Peyer's patch (tissue), 4 donors: Measurements from ENCODE around the gene UBE2D2. TPM values are rescaled to one million over a fixed set of nuclear protein-coding genes. Genes with fewer than 3 reads are reported as not detected.
"Not testable (repeated sequence)": the region's sequence is repeated elsewhere in the genome, so short reads cannot be mapped to it uniquely, and the experiment has no call there.

ENCODE experiments used
- DNase-seq, 3 donors: peaks; one replicate each; pipeline ENCODE4 v3.0.0-alpha.2; 2017 to 2019
- H3K27ac ChIP-seq, 4 donors: fragments of 200-600 bp; sonication (generic); one replicate each; pipeline ENCODE4 v1.5.1; 2016 to 2019
- H3K27me3 ChIP-seq, 2 donors: fragments of 200-600 bp; sonication (generic); one replicate each; pipeline ENCODE4 v1.5.1; 2019
- H3K36me3 ChIP-seq, 3 donors: fragments of 200-600 bp; sonication (generic); one replicate each; pipeline ENCODE4 v1.5.1; 2016 to 2019
- H3K4me1 ChIP-seq, 4 donors: fragments of 200-600 bp; sonication (generic); one replicate each; pipeline ENCODE4 v1.5.1; 2016 to 2019
- H3K4me3 ChIP-seq, 4 donors: fragments of 200-600 bp; sonication (generic); 1 replicate in 3 of 4; 2 replicates in 1 of 4; pipeline ENCODE4 v1.5.1; 2016 to 2019; ENCODE audit warnings: mild to moderate bottlenecking in 1 of 4
- H3K9me3 ChIP-seq, 4 donors: fragments of 200-600 bp; sonication (generic); one replicate each; pipeline ENCODE4 v1.5.1; 2016 to 2019; ENCODE audit warnings: mild to moderate bottlenecking in 1 of 4
- CTCF ChIP-seq, 6 experiments: fragments of 450-650 bp in 4 of 6; fragments of 200-600 bp in 2 of 6; sonication (generic) in 1 of 6; IDR thresholded peaks; one replicate each; pipeline ENCODE4 v1.5.1; 2017 to 2019; ENCODE audit warnings: antibody characterized with exemption in 6 of 6, mild to moderate bottlenecking in 3 of 6, moderate library complexity in 1 of 6
- POLR2A ChIP-seq, 2 donors: fragments of 450-650 bp; IDR thresholded peaks; one replicate each; pipeline ENCODE4 v1.5.1; 2017; ENCODE audit warnings: antibody characterized with exemption in 2 of 2, mild to moderate bottlenecking in 2 of 2, moderate library complexity in 2 of 2
- total RNA-seq, 4 donors: library from RNA; depleted of rRNA; stranded (reverse); fragments of >200 nt; gene quantifications; one replicate each; pipeline ENCODE4 v1.1.0, GENCODE V29; 2016

The UBE2D2 gene
- total RNA-seq, 4 donors from 2014 or later = 60.2 to 87.9 (median 70.2) TPM

GRCh38 chr5:139593716-139594319 lies 32.7 kb downstream of the UBE2D2 start:
- no peaks in the 10 kb centered on the region for H3K27me3 ChIP-seq
- no peak for DNase-seq
- H3K4me3 ChIP-seq = no peak overlapping the region
- no peak for TF ChIP-seq CTCF (IDR thresholded peaks at IDR 0.05)
- TF ChIP-seq POLR2A (IDR thresholded peaks at IDR 0.05) = no peak
- no peak overlapping the region for H3K27ac ChIP-seq
- H3K9me3 ChIP-seq = no peaks in the 10 kb centered on the region
- H3K4me1 ChIP-seq = peaks cover 0 to 6% (median 0%) of the 10 kb centered on the region in 4 donors
- H3K36me3 ChIP-seq = no peaks in the 10 kb centered on the region

GRCh38 chr5:139597134-139597533 lies 36.0 kb downstream of the UBE2D2 start:
- peaks cover 0 to 24% (median 0%) of the 10 kb centered on the region in 3 donors for H3K36me3 ChIP-seq
- no peak for DNase-seq
- H3K9me3 ChIP-seq = no peaks in the 10 kb centered on the region
- H3K4me3 ChIP-seq = no peak overlapping the region
- H3K27ac ChIP-seq = no peak overlapping the region
- no peaks in the 10 kb centered on the region for H3K27me3 ChIP-seq
- no peaks in the 10 kb centered on the region for H3K4me1 ChIP-seq
- TF ChIP-seq POLR2A (IDR thresholded peaks at IDR 0.05) = no peak
- no peak for TF ChIP-seq CTCF (IDR thresholded peaks at IDR 0.05)

- H3K27me3 ChIP-seq, H3K9me3 ChIP-seq, H3K4me1 ChIP-seq, H3K27ac ChIP-seq, DNase-seq, H3K4me3 ChIP-seq: not testable (repeated sequence)
- H3K36me3 ChIP-seq = peaks cover 0 to 36% (median 0%) of the 10 kb centered on the region in 3 donors
Measured at GRCh38 chr5:139598601-139598965, 37.4 kb downstream of the UBE2D2 start.

- H3K27me3 ChIP-seq = no peaks in the 10 kb centered on the region
- TF ChIP-seq POLR2A (IDR thresholded peaks at IDR 0.05) (no peak), CTCF (IDR thresholded peaks at IDR 0.05) (no peak)
- no peak overlapping the region for H3K27ac ChIP-seq
Measured at GRCh38 chr5:139600336-139600949, 39.3 kb downstream of the UBE2D2 start.

GRCh38 chr5:139601429-139601828 lies 40.3 kb downstream of the UBE2D2 start:
- H3K4me1 ChIP-seq = peaks cover 0 to 7% (median 0%) of the 10 kb centered on the region in 4 donors
- H3K27me3 ChIP-seq = no peaks in the 10 kb centered on the region
- DNase-seq = peak in 1 of 3 donors; percentile 22
- no peak overlapping the region for H3K27ac ChIP-seq
- no peaks in the 10 kb centered on the region for H3K9me3 ChIP-seq
- H3K36me3 ChIP-seq = peaks cover 0 to 44% (median 0%) of the 10 kb centered on the region in 3 donors
- H3K4me3 ChIP-seq = no peak overlapping the region
- TF ChIP-seq CTCF (IDR thresholded peaks at IDR 0.05) (no peak), POLR2A (IDR thresholded peaks at IDR 0.05) (no peak)

More at GRCh38 chr5:139600336-139600949, 39.3 kb downstream of the UBE2D2 start:
- DNase-seq = no peak
- no peaks in the 10 kb centered on the region for H3K4me1 ChIP-seq
- H3K4me3 ChIP-seq = no peak overlapping the region
- H3K9me3 ChIP-seq = no peaks in the 10 kb centered on the region
- peaks cover 0 to 44% (median 0%) of the 10 kb centered on the region in 3 donors for H3K36me3 ChIP-seq

- H3K27ac ChIP-seq, H3K27me3 ChIP-seq, H3K4me3 ChIP-seq, H3K9me3 ChIP-seq: not testable (repeated sequence)
- Histone ChIP-seq H3K36me3 (peaks cover 0 to 44% (median 0%) of the 10 kb centered on the region in 3 donors), H3K4me1 (peaks cover 0 to 12% (median 0%) of the 10 kb centered on the region in 4 donors)
- peak in 1 of 3 donors; percentile 37 for DNase-seq
Measured at GRCh38 chr5:139601948-139602347, 40.8 kb downstream of the UBE2D2 start.
